ENCODE results near the gene PKD2L2.
"Not testable (repeated sequence)": the region's sequence is repeated elsewhere in the genome, so short reads cannot be mapped to it uniquely, and the experiment has no call there.

The PKD2L2 gene

GRCh38 chr5:137960141-137960540 lies 70.9 kb downstream of the PKD2L2 start:
- no peak for DNase-seq

- DNase-seq, result no peak
Measured at GRCh38 chr5:137960819-137961218, 71.6 kb downstream of the PKD2L2 start.

- not testable (repeated sequence) for DNase-seq
Measured at GRCh38 chr5:137970384-137970783, 81.1 kb downstream of the PKD2L2 start.

GRCh38 chr5:137975208-137975607 lies 86.0 kb downstream of the PKD2L2 start:
- no peak for DNase-seq

- DNase-seq, result no peak
Measured at GRCh38 chr5:137989419-137989818, 100.2 kb downstream of the PKD2L2 start.

All from islet precursor cell (in vitro differentiated cells).